COLO668 (cell line): ENCODE measurements around the gene GIMAP6.
A peak's percentile ranks its signal among the peaks of the same experiment; 100 is the strongest.

Experiments
- DNase-seq: peaks from one replicate; lab custom pipeline; 2025; ENCODE audit not compliant: unreplicated experiment; lab: John Stamatoyannopoulos, UW

Gene GIMAP6

GRCh38 chr7:150586068-150586784 is 46.0 kb downstream of the GIMAP6 start:
- no peak for DNase-seq

DNA sequence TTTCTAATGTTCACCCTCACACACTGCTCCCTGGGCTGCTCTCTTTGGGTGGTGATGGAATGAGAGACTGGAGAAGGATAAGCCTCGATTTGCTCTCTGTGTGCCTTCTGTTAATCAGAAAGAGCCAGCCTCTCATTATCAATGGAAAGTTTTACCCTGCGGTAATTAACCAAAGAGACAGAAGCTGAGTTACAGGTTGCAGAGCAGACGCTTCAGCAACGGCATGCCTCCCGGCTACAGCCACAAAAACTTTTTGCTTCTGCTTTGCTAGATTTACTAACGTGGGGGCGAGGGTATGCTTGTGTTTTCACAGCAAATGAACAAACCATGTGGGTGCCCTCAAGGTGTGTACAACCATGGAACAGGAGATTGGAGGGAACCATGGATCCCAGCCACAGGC is 47.0 kb downstream of the GIMAP6 start:
- DNase-seq: no peak

DNA sequence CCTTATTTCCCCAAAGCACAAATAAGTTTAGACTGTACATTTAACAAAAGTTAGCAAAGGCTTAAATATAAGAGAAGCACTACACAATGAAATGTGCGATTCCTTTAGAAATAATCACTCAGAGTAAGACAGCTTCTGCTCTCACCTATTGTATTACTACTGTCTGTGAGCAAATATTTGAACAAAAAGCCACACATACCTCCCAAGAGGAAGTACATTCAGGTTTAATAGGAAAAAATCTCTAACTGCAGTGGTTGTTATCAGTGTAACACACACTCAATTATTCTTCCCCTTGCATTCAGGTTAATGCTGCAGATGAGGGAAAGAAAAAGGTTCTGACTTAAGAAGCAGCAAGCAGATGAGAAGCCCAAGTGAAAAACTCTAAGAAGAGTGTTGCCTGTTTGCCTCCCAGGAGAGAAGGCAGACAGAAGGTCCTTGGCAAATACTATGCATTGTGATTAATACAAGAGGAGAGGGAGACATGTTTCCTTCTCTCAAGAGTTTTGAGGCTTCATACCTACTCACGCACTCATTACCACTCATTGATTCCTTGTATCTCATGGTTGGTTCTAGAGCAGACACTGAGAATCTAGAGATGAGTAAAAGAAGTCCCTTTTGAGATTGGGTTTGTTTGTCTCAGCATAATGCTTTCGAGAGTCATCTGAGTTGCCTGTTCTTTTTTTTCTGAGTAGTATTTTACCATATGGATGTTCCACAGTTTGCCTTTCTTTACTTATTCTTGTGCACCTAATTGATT is 51.4 kb downstream of the GIMAP6 start:
- no peak for DNase-seq

- peak; percentile 56 for DNase-seq
Observed at GRCh38 chr7:150579979-150580637, 52.1 kb downstream of the GIMAP6 start.
